Lower leg skin (tissue), 3 donors: ENCODE data around the gene GIMD1.

Source experiments
- POLR2A ChIP-seq, 2 donors: fragments of 450-650 bp; IDR thresholded peaks; one replicate each; pipeline ENCODE4 v1.6.1; 2016 to 2017; ENCODE audit warnings: antibody characterized with exemption in 2 of 2, mild to moderate bottlenecking in 1 of 2, moderate library complexity in 1 of 2
- TF ChIP-seq, protein P1 (sequence below), 3 donors: fragments of 450-650 bp; IDR thresholded peaks; one replicate each; pipeline ENCODE4 v1.5.1; 2016; ENCODE audit warnings: antibody characterized with exemption in 3 of 3, mild to moderate bottlenecking in 3 of 3, moderate library complexity in 2 of 3

DNA sequence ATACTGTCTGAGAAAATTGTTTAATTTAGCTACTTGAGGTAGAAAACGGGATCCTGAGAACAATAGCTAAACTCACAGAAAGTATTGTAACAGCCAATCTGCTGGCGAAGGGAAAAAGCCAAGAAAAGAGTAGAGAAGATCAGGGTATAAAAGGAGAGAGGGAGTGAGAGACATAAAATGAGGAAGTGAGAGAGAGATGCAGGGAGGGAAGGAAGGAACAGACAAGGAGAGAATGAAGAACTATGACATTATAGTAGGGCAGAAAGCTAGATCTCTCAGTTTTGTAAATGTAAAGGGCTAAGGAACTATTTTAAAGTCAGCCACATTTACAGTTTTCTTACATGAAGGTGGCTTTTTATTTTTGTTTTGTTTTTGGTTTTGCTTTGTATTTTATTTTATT, 1.6 kb upstream of the GIMD1 start:
- TF ChIP-seq, protein P1, sequence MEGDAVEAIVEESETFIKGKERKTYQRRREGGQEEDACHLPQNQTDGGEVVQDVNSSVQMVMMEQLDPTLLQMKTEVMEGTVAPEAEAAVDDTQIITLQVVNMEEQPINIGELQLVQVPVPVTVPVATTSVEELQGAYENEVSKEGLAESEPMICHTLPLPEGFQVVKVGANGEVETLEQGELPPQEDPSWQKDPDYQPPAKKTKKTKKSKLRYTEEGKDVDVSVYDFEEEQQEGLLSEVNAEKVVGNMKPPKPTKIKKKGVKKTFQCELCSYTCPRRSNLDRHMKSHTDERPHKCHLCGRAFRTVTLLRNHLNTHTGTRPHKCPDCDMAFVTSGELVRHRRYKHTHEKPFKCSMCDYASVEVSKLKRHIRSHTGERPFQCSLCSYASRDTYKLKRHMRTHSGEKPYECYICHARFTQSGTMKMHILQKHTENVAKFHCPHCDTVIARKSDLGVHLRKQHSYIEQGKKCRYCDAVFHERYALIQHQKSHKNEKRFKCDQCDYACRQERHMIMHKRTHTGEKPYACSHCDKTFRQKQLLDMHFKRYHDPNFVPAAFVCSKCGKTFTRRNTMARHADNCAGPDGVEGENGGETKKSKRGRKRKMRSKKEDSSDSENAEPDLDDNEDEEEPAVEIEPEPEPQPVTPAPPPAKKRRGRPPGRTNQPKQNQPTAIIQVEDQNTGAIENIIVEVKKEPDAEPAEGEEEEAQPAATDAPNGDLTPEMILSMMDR (IDR thresholded peaks at IDR 0.05), result no peak
- TF ChIP-seq POLR2A (IDR thresholded peaks at IDR 0.05), result no peak
